Fibroblast of lung (primary cell): ENCODE results near the gene OXLD1.

Source experiments
- EZH2 ChIP-seq: IDR thresholded peaks from 2 replicates; pipeline ENCODE4 v1.5.1; 2012; ENCODE audit warnings: low read length, control low read depth, mild to moderate bottlenecking; ENCODE audit errors: missing control alignments
- TF ChIP-seq, protein P1 (sequence below), 2 donors: IDR thresholded peaks in 1 of 2; conservative IDR thresholded peaks in 1 of 2; 1 replicate in 1 of 2; 2 replicates in 1 of 2; pipeline ENCODE4 v1.5.1; 2011 to 2012; ENCODE audit warnings: low read length in 2 of 2, control low read depth in 1 of 2, inconsistent platforms in 1 of 2, low read depth in 1 of 2, mild to moderate bottlenecking in 1 of 2

- TF ChIP-seq, protein P1, sequence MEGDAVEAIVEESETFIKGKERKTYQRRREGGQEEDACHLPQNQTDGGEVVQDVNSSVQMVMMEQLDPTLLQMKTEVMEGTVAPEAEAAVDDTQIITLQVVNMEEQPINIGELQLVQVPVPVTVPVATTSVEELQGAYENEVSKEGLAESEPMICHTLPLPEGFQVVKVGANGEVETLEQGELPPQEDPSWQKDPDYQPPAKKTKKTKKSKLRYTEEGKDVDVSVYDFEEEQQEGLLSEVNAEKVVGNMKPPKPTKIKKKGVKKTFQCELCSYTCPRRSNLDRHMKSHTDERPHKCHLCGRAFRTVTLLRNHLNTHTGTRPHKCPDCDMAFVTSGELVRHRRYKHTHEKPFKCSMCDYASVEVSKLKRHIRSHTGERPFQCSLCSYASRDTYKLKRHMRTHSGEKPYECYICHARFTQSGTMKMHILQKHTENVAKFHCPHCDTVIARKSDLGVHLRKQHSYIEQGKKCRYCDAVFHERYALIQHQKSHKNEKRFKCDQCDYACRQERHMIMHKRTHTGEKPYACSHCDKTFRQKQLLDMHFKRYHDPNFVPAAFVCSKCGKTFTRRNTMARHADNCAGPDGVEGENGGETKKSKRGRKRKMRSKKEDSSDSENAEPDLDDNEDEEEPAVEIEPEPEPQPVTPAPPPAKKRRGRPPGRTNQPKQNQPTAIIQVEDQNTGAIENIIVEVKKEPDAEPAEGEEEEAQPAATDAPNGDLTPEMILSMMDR (conservative IDR thresholded peaks at IDR 0.05 in 1 of 2, IDR thresholded peaks at IDR 0.05 in 1 of 2; ENCODE audit: low read depth in 1 of 2, low read length in 2 of 2) = no peak
- TF ChIP-seq EZH2 = peak; percentile 72
Observed at GRCh38 chr17:81647640-81648012, 18.8 kb downstream of the OXLD1 start.
